ENCODE results near the gene POLH. TPM values are rescaled to one million over a fixed set of nuclear protein-coding genes. Genes with fewer than 3 reads are reported as not detected.
"Not testable (repeated sequence)": the region's sequence is repeated elsewhere in the genome, so short reads cannot be mapped to it uniquely, and the experiment has no call there.

The POLH gene
- total and polyA plus RNA-seq, 9 of the 15 experiments (the other 6 are each of a cell fraction or from before 2014, with no cell fraction given), result 5.8 to 31.6 (median 20.6) TPM

DNA sequence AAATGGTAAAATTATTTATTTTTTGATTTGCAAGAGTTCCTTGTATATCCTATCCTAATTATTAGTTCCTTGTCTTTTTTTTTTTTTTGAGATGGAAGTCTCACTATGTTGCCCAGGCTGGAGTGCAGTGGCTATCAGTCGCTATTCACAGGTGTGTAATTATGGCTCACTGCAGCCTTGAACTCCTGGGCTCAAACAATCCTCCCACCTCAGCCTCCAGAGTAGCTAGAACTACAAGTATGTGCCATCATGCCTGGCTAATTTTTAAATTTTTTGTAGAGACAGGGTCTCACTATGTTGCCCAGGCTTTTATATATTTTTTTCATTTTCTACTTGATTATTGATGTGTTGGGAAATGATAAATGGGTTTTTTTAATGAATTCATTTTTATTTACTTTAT, 13.6 kb downstream of the POLH start:
- H3K9ac ChIP-seq (ENCODE audit: insufficient read depth in 1 of 2, low read depth in 2 of 2, low read length in 2 of 2); H3K79me2 ChIP-seq (ENCODE audit: control insufficient read depth, insufficient read depth, low read length); BruUV-seq (replicated peaks); H3K27ac ChIP-seq (ENCODE audit: extremely low read depth, low read depth, low read length); H3K9me1 ChIP-seq (ENCODE audit: control insufficient read depth, insufficient read depth, low read length); H4K20me1 ChIP-seq (replicated peaks; ENCODE audit: control insufficient read depth, insufficient read depth, low read length); H2AFZ ChIP-seq (ENCODE audit: low read depth, low read length); H3K27me3 ChIP-seq (ENCODE audit: control insufficient read depth in 2 of 2, insufficient read depth in 2 of 2, low read length in 2 of 2); FAIRE-seq; intact Hi-C loops (cut with micrococcal nuclease); H3K9me3 ChIP-seq (replicated peaks; ENCODE audit: control insufficient read depth, insufficient read depth, low read depth, low read length); H3K4me3 ChIP-seq; H3K4me2 ChIP-seq (ENCODE audit: insufficient read depth, low read length); CTCF ChIA-PET (ENCODE audit: low intra/inter-chr PET ratio); H3K4me1 ChIP-seq (replicated peaks in 1 of 2; ENCODE audit: control insufficient read depth in 2 of 2, insufficient read depth in 2 of 2, low read length in 2 of 2); ATAC-seq; in situ Hi-C loops (cut with MboI); POLR2A ChIA-PET; DNase-seq (ENCODE audit: extremely low read depth in 1 of 4, low spot score in 3 of 4): not testable (repeated sequence)
- 80% methylated on average over 1 of the region's 1 CpG for WGBS (ENCODE audit: insufficient coverage, low coverage, missing lambda C conversion rate)
- peak; percentile 52 for TF ChIP-seq ZNF121 (CRISPR knock-in tag; conservative IDR thresholded peaks at IDR 0.05)
- H3K36me3 ChIP-seq (ENCODE audit: control insufficient read depth, insufficient read depth, low read length), result peaks cover 85% of the 10 kb centered on the region

DNA sequence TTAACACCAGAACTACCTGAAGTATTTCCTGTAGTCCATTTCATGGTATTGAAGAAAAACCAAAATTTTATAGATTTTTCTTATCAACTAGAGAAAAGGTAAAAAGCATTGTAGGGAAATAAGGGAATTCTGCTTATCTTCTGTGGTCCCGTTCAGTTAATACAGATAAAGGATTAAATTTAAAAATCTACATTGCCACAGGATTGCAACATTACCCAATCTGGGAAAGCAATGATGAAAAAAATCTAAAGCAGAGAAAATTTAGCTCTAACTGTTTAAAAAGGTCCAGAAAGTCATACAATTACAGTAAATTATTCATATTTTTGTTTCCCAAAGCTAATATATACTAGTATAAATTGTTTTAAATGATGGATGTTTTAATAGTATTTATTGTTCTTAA, 18.0 kb downstream of the POLH start:
- DNase-seq (ENCODE audit: extremely low read depth in 1 of 4, low spot score in 3 of 4) (no peak), FAIRE-seq (no peak), ATAC-seq (no peak)
- H3K9ac ChIP-seq (ENCODE audit: insufficient read depth in 1 of 2, low read depth in 2 of 2, low read length in 2 of 2), result no peak overlapping the region
- BruUV-seq (replicated peaks), result no TSS peak
- H2AFZ ChIP-seq (ENCODE audit: low read depth, low read length), result no peak overlapping the region
- CTCF ChIA-PET (ENCODE audit: low intra/inter-chr PET ratio), result no interaction called here
- H3K4me3 ChIP-seq, result no peak overlapping the region
- whole genome bisulfite sequencing (ENCODE audit: insufficient coverage, low coverage, missing lambda C conversion rate), result 63% methylated on average over 1 of the region's 1 CpG
- in situ Hi-C loops (cut with MboI) (no loop called here), intact Hi-C loops (cut with micrococcal nuclease) (no loop called here)
- no peaks in the 10 kb centered on the region for H3K4me1 ChIP-seq (replicated peaks in 1 of 2; ENCODE audit: control insufficient read depth in 2 of 2, insufficient read depth in 2 of 2, low read length in 2 of 2)
- no peaks in the 10 kb centered on the region for H4K20me1 ChIP-seq (replicated peaks; ENCODE audit: control insufficient read depth, insufficient read depth, low read length)
- H3K9me1 ChIP-seq (ENCODE audit: control insufficient read depth, insufficient read depth, low read length), result no peaks in the 10 kb centered on the region
- no peaks in the 10 kb centered on the region for H3K79me2 ChIP-seq (ENCODE audit: control insufficient read depth, insufficient read depth, low read length)
- H3K4me2 ChIP-seq (ENCODE audit: insufficient read depth, low read length), result no peak overlapping the region
- no peaks in the 10 kb centered on the region for H3K27me3 ChIP-seq (ENCODE audit: control insufficient read depth in 2 of 2, insufficient read depth in 2 of 2, low read length in 2 of 2)
- no peaks in the 10 kb centered on the region for H3K9me3 ChIP-seq (replicated peaks; ENCODE audit: control insufficient read depth, insufficient read depth, low read depth, low read length)
- H3K27ac ChIP-seq (ENCODE audit: extremely low read depth, low read depth, low read length), result no peak overlapping the region
- peaks cover 70% of the 10 kb centered on the region for H3K36me3 ChIP-seq (ENCODE audit: control insufficient read depth, insufficient read depth, low read length)
- POLR2A ChIA-PET, result interaction anchor here (0.7 to 1.6 kb wide), 5 partner anchors 15 to 69 kb away, joined by 3 to 4 read pairs (median 3); partner anchors contain the start of gene XPO5
- TF ChIP-seq, protein P1, sequence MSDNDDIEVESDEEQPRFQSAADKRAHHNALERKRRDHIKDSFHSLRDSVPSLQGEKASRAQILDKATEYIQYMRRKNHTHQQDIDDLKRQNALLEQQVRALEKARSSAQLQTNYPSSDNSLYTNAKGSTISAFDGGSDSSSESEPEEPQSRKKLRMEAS (CRISPR knock-in tag; IDR thresholded peaks at IDR 0.05), result no peak
- TF ChIP-seq MCM3 (IDR thresholded peaks at IDR 0.05) (no peak), CEBPG (CRISPR knock-in tag; IDR thresholded peaks at IDR 0.05) (no peak), CEBPG (tag; conservative IDR thresholded peaks at IDR 0.05 in 1 of 2, IDR thresholded peaks at IDR 0.05 in 1 of 2) (0 out of 4 replicates have a peak, but pooled peaks of 1 of the 2 experiments have one; percentile 13), RBM34 (IDR thresholded peaks at IDR 0.05; ENCODE audit: borderline replicate concordance, insufficient read depth, low read length) (no peak), NRF1 (conservative IDR thresholded peaks at IDR 0.05 in 1 of 2, IDR thresholded peaks at IDR 0.05 in 1 of 2) (no peak), ZBTB8A (IDR thresholded peaks at IDR 0.05; ENCODE audit: partially characterized antibody) (no peak), POLR2H (tag; IDR thresholded peaks at IDR 0.05; ENCODE audit: low read depth) (0 out of 2 replicates have a peak, but pooled peaks have one; percentile 16), RBFOX2 (IDR thresholded peaks at IDR 0.05; ENCODE audit: low read depth, low read length) (no peak), ZC3H4 (CRISPR knock-in tag; IDR thresholded peaks at IDR 0.05; ENCODE audit: borderline replicate concordance) (no peak), POLR3G (IDR thresholded peaks at IDR 0.05; ENCODE audit: extremely low read depth, insufficient read length, insufficient replicate concordance) (no peak), RUNX1 (IDR thresholded peaks at IDR 0.05; ENCODE audit: low read depth) (no peak), NFIX (CRISPR knock-in tag; IDR thresholded peaks at IDR 0.05; ENCODE audit: low read depth) (no peak), IRF2 (CRISPR knock-in tag; IDR thresholded peaks at IDR 0.05) (no peak)
- TF ChIP-seq, protein P2, sequence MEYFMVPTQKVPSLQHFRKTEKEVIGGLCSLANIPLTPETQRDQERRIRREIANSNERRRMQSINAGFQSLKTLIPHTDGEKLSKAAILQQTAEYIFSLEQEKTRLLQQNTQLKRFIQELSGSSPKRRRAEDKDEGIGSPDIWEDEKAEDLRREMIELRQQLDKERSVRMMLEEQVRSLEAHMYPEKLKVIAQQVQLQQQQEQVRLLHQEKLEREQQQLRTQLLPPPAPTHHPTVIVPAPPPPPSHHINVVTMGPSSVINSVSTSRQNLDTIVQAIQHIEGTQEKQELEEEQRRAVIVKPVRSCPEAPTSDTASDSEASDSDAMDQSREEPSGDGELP (CRISPR knock-in tag; IDR thresholded peaks at IDR 0.05; ENCODE audit: borderline replicate concordance), result no peak
